AG10803 (cell line): Measurements from ENCODE around the gene ANKS1B.

Source experiments
- DNase-seq: peaks from one replicate; pipeline ENCODE4 v3.0.0; 2010; ENCODE audit warnings: low read depth
- H3K4me3 ChIP-seq: 2 replicates; pipeline ENCODE4 v1.5.1; 2011; ENCODE audit warnings: mild to moderate bottlenecking, low read length, control low read depth
- CTCF ChIP-seq: conservative IDR thresholded peaks from 2 replicates; pipeline ENCODE4 v1.5.1; 2011; ENCODE audit warnings: mild to moderate bottlenecking, low read length, control low read depth, inconsistent platforms

Gene ANKS1B

GRCh38 chr12:98985156-98985555 lies 999.6 kb downstream of the ANKS1B start:
- DNase-seq = no peak
- no peak overlapping the region for H3K4me3 ChIP-seq
- no peak for TF ChIP-seq CTCF

GRCh38 chr12:98983647-98984046 lies 1001.1 kb downstream of the ANKS1B start:
- TF ChIP-seq CTCF = no peak
- DNase-seq = peak; percentile 42
- H3K4me3 ChIP-seq = no peak overlapping the region

- H3K4me3 ChIP-seq = no peak overlapping the region
- no peak for DNase-seq
- TF ChIP-seq CTCF = no peak
Measured at GRCh38 chr12:98980508-98980907, 1004.2 kb downstream of the ANKS1B start.

- no peak for DNase-seq
- TF ChIP-seq CTCF = no peak
- H3K4me3 ChIP-seq = no peak overlapping the region
Measured at GRCh38 chr12:98977186-98977585, 1007.5 kb downstream of the ANKS1B start.

- no peak for TF ChIP-seq CTCF
- no peak overlapping the region for H3K4me3 ChIP-seq
- no peak for DNase-seq
Measured at GRCh38 chr12:98974767-98975381, 1009.9 kb downstream of the ANKS1B start.

GRCh38 chr12:98973395-98973794 lies 1011.3 kb downstream of the ANKS1B start:
- no peak for TF ChIP-seq CTCF
- H3K4me3 ChIP-seq = no peak overlapping the region
- DNase-seq = peak; percentile 26

GRCh38 chr12:98970950-98971349 lies 1013.8 kb downstream of the ANKS1B start:
- no peak for DNase-seq
- no peak overlapping the region for H3K4me3 ChIP-seq
- TF ChIP-seq CTCF = no peak
